Epithelial cell of esophagus (primary cell): ENCODE data around the gene TMEM184C.
A peak's percentile ranks its signal among the peaks of the same experiment; 100 is the strongest.

Experiments used
- DNase-seq: peaks from one replicate; pipeline ENCODE4 v3.0.0; 2010; ENCODE audit warnings: low read depth
- H3K4me3 ChIP-seq: 2 replicates; pipeline ENCODE4 v1.5.1; 2011; ENCODE audit warnings: mild to moderate bottlenecking, low read length, control low read depth
- TF ChIP-seq, protein P1 (sequence below): IDR thresholded peaks from 2 replicates; pipeline ENCODE4 v1.5.1; 2011; ENCODE audit warnings: low read depth, mild to moderate bottlenecking, low read length, control low read depth, inconsistent platforms; ENCODE audit not compliant: insufficient read depth; ENCODE audit errors: missing control alignments

Gene TMEM184C

GRCh38 chr4:147683717-147684700 is 66.8 kb downstream of the TMEM184C start, which contains the start of gene PRMT9:
PRMT9 (minus strand) TSS chr4:147684163; CDS start chr4:147683987, 176 bp downstream.
- TF ChIP-seq, protein P1, sequence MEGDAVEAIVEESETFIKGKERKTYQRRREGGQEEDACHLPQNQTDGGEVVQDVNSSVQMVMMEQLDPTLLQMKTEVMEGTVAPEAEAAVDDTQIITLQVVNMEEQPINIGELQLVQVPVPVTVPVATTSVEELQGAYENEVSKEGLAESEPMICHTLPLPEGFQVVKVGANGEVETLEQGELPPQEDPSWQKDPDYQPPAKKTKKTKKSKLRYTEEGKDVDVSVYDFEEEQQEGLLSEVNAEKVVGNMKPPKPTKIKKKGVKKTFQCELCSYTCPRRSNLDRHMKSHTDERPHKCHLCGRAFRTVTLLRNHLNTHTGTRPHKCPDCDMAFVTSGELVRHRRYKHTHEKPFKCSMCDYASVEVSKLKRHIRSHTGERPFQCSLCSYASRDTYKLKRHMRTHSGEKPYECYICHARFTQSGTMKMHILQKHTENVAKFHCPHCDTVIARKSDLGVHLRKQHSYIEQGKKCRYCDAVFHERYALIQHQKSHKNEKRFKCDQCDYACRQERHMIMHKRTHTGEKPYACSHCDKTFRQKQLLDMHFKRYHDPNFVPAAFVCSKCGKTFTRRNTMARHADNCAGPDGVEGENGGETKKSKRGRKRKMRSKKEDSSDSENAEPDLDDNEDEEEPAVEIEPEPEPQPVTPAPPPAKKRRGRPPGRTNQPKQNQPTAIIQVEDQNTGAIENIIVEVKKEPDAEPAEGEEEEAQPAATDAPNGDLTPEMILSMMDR = no peak

GRCh38 chr4:147689067-147689466 is 71.9 kb downstream of the TMEM184C start:
- no peak for DNase-seq
- H3K4me3 ChIP-seq = no peak overlapping the region
- TF ChIP-seq, protein P1 = no peak

More at GRCh38 chr4:147683717-147684700, 66.8 kb downstream of the TMEM184C start, which contains the start of gene PRMT9:
- DNase-seq = peak; percentile 89
- peak within 1 kb of the TSS; percentile 87 for H3K4me3 ChIP-seq

DNA sequence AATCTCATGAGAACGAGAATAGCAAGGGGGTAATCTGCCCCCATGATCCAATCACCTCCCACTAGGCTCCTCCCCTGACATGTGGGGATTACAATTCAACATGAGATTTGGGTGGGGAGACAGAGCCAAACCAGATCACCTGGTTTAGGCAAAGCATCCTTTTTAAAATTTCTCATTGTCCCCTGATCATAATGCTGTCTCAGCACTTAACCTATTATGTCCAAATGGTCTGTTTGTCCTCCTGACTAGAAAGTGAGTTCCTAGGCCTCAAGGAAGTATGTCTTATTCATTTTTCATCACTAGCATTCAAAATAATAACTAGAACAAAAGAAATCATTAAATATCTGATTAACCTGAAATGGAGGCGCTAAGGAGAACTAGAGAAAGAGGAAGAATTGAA is 74.6 kb downstream of the TMEM184C start:
- no peak for DNase-seq
- TF ChIP-seq, protein P1 = no peak

DNA sequence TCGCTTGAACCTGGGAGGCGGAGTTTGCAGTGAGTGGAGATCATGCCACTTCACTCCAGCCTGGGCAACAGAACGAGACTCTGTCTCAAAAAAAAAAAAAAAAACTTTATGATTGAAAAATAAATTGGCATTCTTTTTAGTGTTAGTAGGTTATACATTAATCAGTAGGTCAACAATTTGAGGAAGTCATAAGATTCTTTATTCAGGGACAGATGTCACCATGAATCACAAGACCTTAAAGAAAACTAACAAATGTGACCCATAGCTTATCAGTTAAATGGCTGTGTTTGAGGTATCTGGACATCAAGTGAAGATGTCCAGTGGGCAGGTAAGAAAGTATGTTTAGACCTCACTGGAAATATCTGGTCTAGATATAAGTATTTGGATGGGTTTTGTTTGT is 76.0 kb downstream of the TMEM184C start:
- H3K4me3 ChIP-seq = no peak overlapping the region
- TF ChIP-seq, protein P1 = no peak
- DNase-seq = no peak

More for the DNA sequence above, 74.6 kb downstream of the TMEM184C start:
- H3K4me3 ChIP-seq = no peak overlapping the region

- TF ChIP-seq, protein P1 = no peak
- DNase-seq = no peak
- H3K4me3 ChIP-seq = no peak overlapping the region
Measured at GRCh38 chr4:147696866-147697265, 79.7 kb downstream of the TMEM184C start.

GRCh38 chr4:147704846-147705245 is 87.6 kb downstream of the TMEM184C start:
- TF ChIP-seq, protein P1 = no peak
- no peak overlapping the region for H3K4me3 ChIP-seq
- no peak for DNase-seq
